ENCODE results near the gene CDCA5. TPM values are rescaled to one million over a fixed set of nuclear protein-coding genes. Genes with fewer than 3 reads are reported as not detected.

Gene CDCA5
- total RNA-seq, 2 experiments from 2014 or later, result 169 to 174 TPM

- peak; percentile 90 for DNase-seq
- intact Hi-C loops (cut with micrococcal nuclease), result loop anchor here (1.0 to 2.0 kb wide), 6 partner anchors 12 to 69 kb away; partner anchors contain the start of genes CDCA5, FAU, MRPL49 and SNX15
- Mint-ChIP-seq H3K4me1 (ENCODE audit: low read depth) (peaks cover 17% of the 10 kb centered on the region), H3K36me3 (ENCODE audit: low read depth) (peaks cover 2% of the 10 kb centered on the region), H3K27me3 (ENCODE audit: low read depth) (no peaks in the 10 kb centered on the region), H3K4me3 (peak within 1 kb of the TSS; percentile 94), H3K27ac (peak within 1 kb of the TSS; percentile 95), H3K9me3 (no peaks in the 10 kb centered on the region)
- CTCF ChIA-PET, result interaction anchor here (1.7 to 5.1 kb wide), 2 partner anchors 16 to 83 kb away, joined by 4 to 41 read pairs; partner anchors contain the start of gene TM7SF2
Measured at GRCh38 chr11:65095974-65096806, 12.3 kb upstream of the CDCA5 start, which contains the start of gene VPS51. TSS of gene VPS51 (plus strand) at chr11:65096214. CDS start at chr11:65096251, 37 bp downstream.

GRCh38 chr11:65095427-65095826 lies 11.6 kb upstream of the CDCA5 start:
- CTCF ChIA-PET, result interaction anchor here (2.5 kb wide), 1 partner anchor 16 kb away, joined by 17 read pairs; the partner anchor contains the start of gene TM7SF2

GRCh38 chr11:65090628-65091027 lies 6.8 kb upstream of the CDCA5 start:
- Mint-ChIP-seq H3K9me3 (no peaks in the 10 kb centered on the region), H3K27me3 (ENCODE audit: low read depth) (no peaks in the 10 kb centered on the region), H3K27ac (no peak overlapping the region), H3K4me1 (ENCODE audit: low read depth) (peaks cover 4% of the 10 kb centered on the region), H3K4me3 (no peak overlapping the region), H3K36me3 (ENCODE audit: low read depth) (peaks cover 14% of the 10 kb centered on the region)
- intact Hi-C loops (cut with micrococcal nuclease), result no loop called here
- CTCF ChIA-PET, result interaction anchor here (1.3 kb wide), 1 partner anchor 20 kb away, joined by 3 read pairs; no protein-coding TSS in a partner anchor
- DNase-seq, result no peak

More at GRCh38 chr11:65095427-65095826, 11.6 kb upstream of the CDCA5 start:
- DNase-seq, result no peak
- peak overlapping the region; percentile 94 for H3K4me3 Mint-ChIP-seq
- no peaks in the 10 kb centered on the region for H3K27me3 Mint-ChIP-seq (ENCODE audit: low read depth)
- intact Hi-C loops (cut with micrococcal nuclease), result no loop called here
- H3K9me3 Mint-ChIP-seq, result no peaks in the 10 kb centered on the region
- H3K36me3 Mint-ChIP-seq (ENCODE audit: low read depth), result peaks cover 2% of the 10 kb centered on the region
- H3K4me1 Mint-ChIP-seq (ENCODE audit: low read depth), result peaks cover 17% of the 10 kb centered on the region
- H3K27ac Mint-ChIP-seq, result peak overlapping the region; percentile 95

DNA sequence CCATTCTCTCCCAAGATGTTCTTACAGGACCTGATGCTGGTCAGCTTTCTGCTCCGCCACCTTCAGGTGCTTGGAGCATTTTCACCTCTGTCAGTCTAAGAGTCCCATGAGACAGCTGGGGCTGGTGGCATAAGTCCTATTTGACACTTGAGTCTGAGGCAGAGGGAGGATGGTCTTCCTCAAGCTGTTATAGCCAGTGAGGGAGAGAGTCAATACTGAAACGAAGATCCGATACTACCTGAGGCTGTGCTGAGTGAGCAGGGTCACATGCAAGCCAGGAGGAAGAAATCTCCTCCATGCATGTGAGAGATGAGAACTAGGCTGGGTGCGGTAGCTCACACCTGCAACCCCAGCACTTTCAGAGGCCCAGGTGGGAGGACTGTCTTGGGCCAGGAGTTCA lies 5.8 kb upstream of the CDCA5 start:
- no peak for DNase-seq
- Mint-ChIP-seq H3K9me3 (no peaks in the 10 kb centered on the region), H3K27me3 (ENCODE audit: low read depth) (no peaks in the 10 kb centered on the region), H3K36me3 (ENCODE audit: low read depth) (peaks cover 15% of the 10 kb centered on the region), H3K27ac (no peak overlapping the region), H3K4me3 (no peak overlapping the region), H3K4me1 (ENCODE audit: low read depth) (peaks cover 10% of the 10 kb centered on the region)
- intact Hi-C loops (cut with micrococcal nuclease), result loop anchor here (10.0 kb wide), 1 partner anchor 845 kb away; the partner anchor contains the start of genes FKBP2 and PPP1R14B
- CTCF ChIA-PET, result interaction anchor here (0.7 kb wide), 1 partner anchor 21 kb away, joined by 3 read pairs; no protein-coding TSS in a partner anchor

- Mint-ChIP-seq H3K4me3 (no peak overlapping the region), H3K9me3 (no peaks in the 10 kb centered on the region), H3K4me1 (ENCODE audit: low read depth) (peaks cover 15% of the 10 kb centered on the region), H3K36me3 (ENCODE audit: low read depth) (peaks cover 24% of the 10 kb centered on the region), H3K27ac (no peak overlapping the region), H3K27me3 (ENCODE audit: low read depth) (no peaks in the 10 kb centered on the region)
- no peak for DNase-seq
- intact Hi-C loops (cut with micrococcal nuclease), result loop anchor here (10.0 kb wide), 1 partner anchor 843 kb away; the partner anchor contains the start of genes FKBP2 and PPP1R14B
- CTCF ChIA-PET, result no interaction called here
Measured at GRCh38 chr11:65087827-65088226, 4.0 kb upstream of the CDCA5 start.

DNA sequence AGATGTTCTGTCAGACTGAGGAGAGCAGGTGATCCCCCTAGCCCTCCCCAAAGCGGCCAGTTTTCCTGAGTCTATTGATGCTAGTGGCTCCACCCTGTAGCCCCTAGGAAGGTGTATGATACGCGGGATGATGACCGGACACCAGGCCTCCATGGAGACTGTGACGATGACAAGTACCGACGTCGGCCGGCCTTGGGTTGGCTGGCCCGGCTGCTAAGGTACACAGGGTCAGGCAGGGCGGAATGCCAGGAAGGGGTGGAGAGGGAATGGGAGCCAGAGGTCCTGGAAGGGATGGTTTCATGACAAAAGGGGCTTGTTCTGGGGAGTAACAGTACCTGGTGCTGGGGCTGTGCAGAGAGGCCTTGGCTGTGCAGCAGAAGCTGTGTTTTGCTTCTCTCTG lies 3.4 kb upstream of the CDCA5 start:
- peaks cover 18% of the 10 kb centered on the region for H3K4me1 Mint-ChIP-seq (ENCODE audit: low read depth)
- no peaks in the 10 kb centered on the region for H3K27me3 Mint-ChIP-seq (ENCODE audit: low read depth)
- H3K4me3 Mint-ChIP-seq, result no peak overlapping the region
- peaks cover 30% of the 10 kb centered on the region for H3K36me3 Mint-ChIP-seq (ENCODE audit: low read depth)
- intact Hi-C loops (cut with micrococcal nuclease), result loop anchor here (10.0 kb wide), 1 partner anchor 842 kb away; the partner anchor contains the start of genes FKBP2 and PPP1R14B
- H3K27ac Mint-ChIP-seq, result no peak overlapping the region
- no peaks in the 10 kb centered on the region for H3K9me3 Mint-ChIP-seq
- CTCF ChIA-PET, result interaction anchor here (1.3 kb wide), 1 partner anchor 23 kb away, joined by 4 read pairs; no protein-coding TSS in a partner anchor
- no peak for DNase-seq

GRCh38 chr11:65086809-65087208 lies 3.0 kb upstream of the CDCA5 start:
- no peak for DNase-seq
- peaks cover 21% of the 10 kb centered on the region for H3K4me1 Mint-ChIP-seq (ENCODE audit: low read depth)
- intact Hi-C loops (cut with micrococcal nuclease), result loop anchor here (10.0 kb wide), 1 partner anchor 842 kb away; the partner anchor contains the start of genes FKBP2 and PPP1R14B
- H3K27me3 Mint-ChIP-seq (ENCODE audit: low read depth), result no peaks in the 10 kb centered on the region
- H3K36me3 Mint-ChIP-seq (ENCODE audit: low read depth), result peaks cover 34% of the 10 kb centered on the region
- H3K9me3 Mint-ChIP-seq, result no peaks in the 10 kb centered on the region
- no peak overlapping the region for H3K4me3 Mint-ChIP-seq
- CTCF ChIA-PET, result interaction anchor here (1.3 kb wide), 1 partner anchor 24 kb away, joined by 4 read pairs; no protein-coding TSS in a partner anchor
- H3K27ac Mint-ChIP-seq, result no peak overlapping the region

DNA sequence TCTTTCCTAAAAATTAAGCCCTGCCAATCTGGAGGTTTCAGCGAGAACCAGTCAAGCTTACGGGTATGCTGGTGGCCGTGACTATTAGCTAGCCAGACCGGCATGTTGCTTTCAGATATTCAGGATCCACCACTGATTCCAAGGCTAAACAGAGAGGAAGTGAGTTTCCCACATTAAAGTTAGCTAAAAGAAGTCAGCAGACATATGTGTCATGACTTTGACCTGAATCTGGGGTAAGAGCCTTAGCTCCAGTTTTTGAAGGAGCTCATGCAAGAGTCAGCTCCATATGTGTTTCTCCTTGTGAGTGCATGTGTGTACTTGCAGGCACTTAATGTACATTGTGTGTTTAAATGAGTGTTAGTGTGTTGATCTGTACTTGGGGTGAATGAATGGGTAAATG lies 1.6 kb upstream of the CDCA5 start:
- H3K27me3 Mint-ChIP-seq (ENCODE audit: low read depth), result no peaks in the 10 kb centered on the region
- peak overlapping the region; percentile 92 for H3K4me3 Mint-ChIP-seq
- DNase-seq, result no peak
- H3K4me1 Mint-ChIP-seq (ENCODE audit: low read depth), result peaks cover 30% of the 10 kb centered on the region
- CTCF ChIA-PET, result no interaction called here
- H3K36me3 Mint-ChIP-seq (ENCODE audit: low read depth), result peaks cover 47% of the 10 kb centered on the region
- peak overlapping the region; percentile 97 for H3K27ac Mint-ChIP-seq
- intact Hi-C loops (cut with micrococcal nuclease), result loop anchor here (10.0 kb wide), 1 partner anchor 841 kb away; the partner anchor contains the start of genes FKBP2 and PPP1R14B
- no peaks in the 10 kb centered on the region for H3K9me3 Mint-ChIP-seq

DNA sequence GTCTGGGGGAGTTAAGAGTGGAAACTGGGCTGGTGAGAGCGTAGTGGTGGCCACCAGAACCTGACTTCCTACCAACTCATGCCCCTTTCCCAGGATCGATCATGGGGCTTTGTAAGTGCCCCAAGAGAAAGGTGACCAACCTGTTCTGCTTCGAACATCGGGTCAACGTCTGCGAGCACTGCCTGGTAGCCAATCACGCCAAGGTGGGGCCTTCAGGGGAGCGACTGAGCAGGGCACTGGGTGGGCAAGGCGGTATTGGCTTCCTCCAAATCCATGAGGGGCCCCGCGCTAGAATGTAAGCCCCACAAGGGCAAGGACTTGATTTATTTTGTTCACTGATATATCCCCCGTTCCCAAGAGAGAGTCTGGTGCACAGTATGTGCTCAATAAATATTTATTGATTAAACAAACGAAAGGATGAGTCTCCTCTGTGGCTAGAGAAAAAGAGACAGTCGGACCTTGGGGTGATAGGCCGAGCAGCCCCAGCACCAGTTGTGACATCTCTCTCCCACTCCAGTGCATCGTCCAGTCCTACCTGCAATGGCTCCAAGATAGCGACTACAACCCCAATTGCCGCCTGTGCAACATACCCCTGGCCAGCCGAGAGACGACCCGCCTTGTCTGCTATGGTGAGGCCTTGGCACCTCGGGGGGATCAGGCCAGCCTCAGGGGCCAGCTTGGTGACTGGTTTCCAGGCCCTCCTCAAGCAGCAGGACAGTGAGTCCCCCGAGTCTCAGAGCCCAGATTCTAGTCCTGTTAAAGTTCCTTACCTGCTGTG lies 947 bp upstream of the CDCA5 start:
- DNase-seq, result no peak
- Mint-ChIP-seq H3K27ac (peak overlapping the region; percentile 97), H3K4me3 (peak overlapping the region; percentile 92), H3K27me3 (ENCODE audit: low read depth) (no peaks in the 10 kb centered on the region), H3K4me1 (ENCODE audit: low read depth) (peaks cover 33% of the 10 kb centered on the region), H3K9me3 (no peaks in the 10 kb centered on the region), H3K36me3 (ENCODE audit: low read depth) (peaks cover 51% of the 10 kb centered on the region)
- intact Hi-C loops (cut with micrococcal nuclease), result loop anchor here (1.0 to 10.0 kb wide), 8 partner anchors 12 to 840 kb away; partner anchors contain the start of genes ATG2A, FAU, FKBP2 and MRPL49
- CTCF ChIA-PET, result no interaction called here

DNA sequence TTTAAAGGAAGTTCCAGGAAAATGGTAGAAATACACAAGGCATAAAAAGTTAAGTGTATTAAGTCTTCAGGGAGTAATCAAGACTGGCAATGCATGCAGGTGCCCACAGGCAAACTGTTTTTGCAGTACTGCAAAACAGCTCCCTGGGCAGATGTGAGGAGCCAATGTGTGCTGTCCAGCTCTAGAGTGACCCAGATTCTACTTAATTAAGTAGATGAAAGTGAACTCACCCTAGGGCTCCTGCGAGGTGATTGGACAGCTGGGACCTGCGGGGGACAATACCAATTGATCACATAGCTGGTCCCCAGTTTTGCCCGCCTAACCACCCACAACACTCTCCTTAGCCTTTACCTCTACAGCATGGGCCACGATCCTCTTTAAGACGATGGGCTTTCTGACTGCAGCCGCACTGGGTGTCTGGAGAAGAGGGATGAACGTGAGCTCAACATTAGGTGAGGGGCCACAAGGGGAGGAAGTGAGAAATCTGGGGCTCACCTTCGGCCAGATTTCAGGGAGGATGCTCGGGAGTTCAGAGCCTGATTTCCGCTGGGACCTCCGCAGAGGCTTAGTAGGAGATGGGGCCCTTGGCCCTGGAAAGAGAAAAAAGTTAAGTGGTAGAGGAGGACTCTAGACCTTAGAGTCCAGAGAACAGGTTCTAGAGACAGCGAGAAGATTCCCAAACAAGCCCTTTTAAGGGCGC lies 556 bp downstream of the CDCA5 start:
- intact Hi-C loops (cut with micrococcal nuclease), result loop anchor here (5.0 to 10.0 kb wide), 2 partner anchors 166 to 838 kb away; partner anchors contain the start of genes ATG2A, FKBP2 and PPP1R14B
- H3K4me3 Mint-ChIP-seq, result peak overlapping the region; percentile 92
- peaks cover 55% of the 10 kb centered on the region for H3K36me3 Mint-ChIP-seq (ENCODE audit: low read depth)
- no peaks in the 10 kb centered on the region for H3K9me3 Mint-ChIP-seq
- peak overlapping the region; percentile 97 for H3K27ac Mint-ChIP-seq
- no peaks in the 10 kb centered on the region for H3K27me3 Mint-ChIP-seq (ENCODE audit: low read depth)
- CTCF ChIA-PET, result interaction anchor here (0.7 to 1.8 kb wide), 7 partner anchors 14 to 161 kb away, joined by 3 to 12 read pairs (median 4); partner anchors contain the start of genes ARL2 and ZNHIT2
- H3K4me1 Mint-ChIP-seq (ENCODE audit: low read depth), result peaks cover 46% of the 10 kb centered on the region
- peak; percentile 20 for DNase-seq

DNA sequence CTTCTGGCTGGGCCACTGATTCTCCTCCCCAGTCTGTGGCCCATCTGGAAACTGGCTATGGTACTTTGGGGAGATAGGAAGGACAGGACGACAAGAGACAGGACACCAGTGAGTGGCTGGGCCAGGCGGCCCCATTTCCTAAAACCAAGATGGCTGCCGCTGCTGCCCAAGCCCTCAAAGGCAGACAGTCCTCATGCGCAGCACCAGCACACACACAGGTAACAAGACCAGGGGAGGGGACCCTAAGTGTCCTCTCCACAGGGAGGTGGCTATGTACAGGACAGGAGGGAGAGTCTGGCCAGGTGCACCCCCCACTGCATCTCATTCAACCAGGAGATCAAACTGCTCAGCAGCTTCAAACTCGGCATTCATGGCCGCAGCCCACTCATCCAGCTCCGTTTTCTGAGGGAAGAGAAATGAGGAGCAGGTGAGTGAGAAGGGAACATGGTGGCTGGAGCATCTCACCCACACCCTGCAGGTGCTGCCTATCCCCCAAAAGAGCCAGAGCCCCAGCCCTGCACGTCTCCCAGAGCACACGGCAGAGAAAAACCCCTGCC lies 5.0 kb downstream of the CDCA5 start:
- H3K36me3 Mint-ChIP-seq (ENCODE audit: low read depth), result peaks cover 74% of the 10 kb centered on the region
- no peak for DNase-seq
- H3K27ac Mint-ChIP-seq, result no peak overlapping the region
- CTCF ChIA-PET, result interaction anchor here (1.1 to 1.4 kb wide), 2 partner anchors 38 to 66 kb away, joined by 3 read pairs; partner anchors contain the start of gene SAC3D1
- peaks cover 43% of the 10 kb centered on the region for H3K4me1 Mint-ChIP-seq (ENCODE audit: low read depth)
- no peak overlapping the region for H3K4me3 Mint-ChIP-seq
- intact Hi-C loops (cut with micrococcal nuclease), result loop anchor here (1.0 kb wide), 1 partner anchor 66 kb away; no protein-coding TSS in a partner anchor
- no peaks in the 10 kb centered on the region for H3K27me3 Mint-ChIP-seq (ENCODE audit: low read depth)
- H3K9me3 Mint-ChIP-seq, result no peaks in the 10 kb centered on the region

Measured in activated naive CD4-positive, alpha-beta T cell treated with anti-CD3 and anti-CD28 coated beads for 36 hours (primary cell).